SU-DHL-6 (cell line): Measurements from ENCODE around the gene RCBTB2.

Source experiments
- EZH2phosphoT487 ChIP-seq: fragments of 200-600 bp; sonication (generic), shearing (Covaris generic); conservative IDR thresholded peaks from 2 replicates; pipeline ENCODE4 v1.6.1; 2018; ENCODE audit warnings: mild to moderate bottlenecking, antibody characterized with exemption, low read length, moderate library complexity, mixed read lengths
- TF ChIP-seq, protein P1 (sequence below): fragments of 200-600 bp; sonication (generic); IDR thresholded peaks from one replicate; pipeline ENCODE4 v1.5.1; 2017; ENCODE audit warnings: antibody characterized with exemption, mild to moderate bottlenecking, low read length, moderate library complexity; ENCODE audit not compliant: insufficient read depth, poor library complexity, severe bottlenecking

- TF ChIP-seq, protein P1, sequence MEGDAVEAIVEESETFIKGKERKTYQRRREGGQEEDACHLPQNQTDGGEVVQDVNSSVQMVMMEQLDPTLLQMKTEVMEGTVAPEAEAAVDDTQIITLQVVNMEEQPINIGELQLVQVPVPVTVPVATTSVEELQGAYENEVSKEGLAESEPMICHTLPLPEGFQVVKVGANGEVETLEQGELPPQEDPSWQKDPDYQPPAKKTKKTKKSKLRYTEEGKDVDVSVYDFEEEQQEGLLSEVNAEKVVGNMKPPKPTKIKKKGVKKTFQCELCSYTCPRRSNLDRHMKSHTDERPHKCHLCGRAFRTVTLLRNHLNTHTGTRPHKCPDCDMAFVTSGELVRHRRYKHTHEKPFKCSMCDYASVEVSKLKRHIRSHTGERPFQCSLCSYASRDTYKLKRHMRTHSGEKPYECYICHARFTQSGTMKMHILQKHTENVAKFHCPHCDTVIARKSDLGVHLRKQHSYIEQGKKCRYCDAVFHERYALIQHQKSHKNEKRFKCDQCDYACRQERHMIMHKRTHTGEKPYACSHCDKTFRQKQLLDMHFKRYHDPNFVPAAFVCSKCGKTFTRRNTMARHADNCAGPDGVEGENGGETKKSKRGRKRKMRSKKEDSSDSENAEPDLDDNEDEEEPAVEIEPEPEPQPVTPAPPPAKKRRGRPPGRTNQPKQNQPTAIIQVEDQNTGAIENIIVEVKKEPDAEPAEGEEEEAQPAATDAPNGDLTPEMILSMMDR = no peak
- TF ChIP-seq EZH2phosphoT487 = no peak
Measured at GRCh38 chr13:48545608-48546007, 12.7 kb upstream of the RCBTB2 start.
